HG02885 (cell line): ENCODE data around the gene SETD2.
"Not testable (repeated sequence)": the region's sequence is repeated elsewhere in the genome, so short reads cannot be mapped to it uniquely, and the experiment has no call there.

Experiments
- ATAC-seq: cut with Tn5 transposase; IDR thresholded peaks from one replicate; pipeline ENCODE4 v1.9.1; 2021; ENCODE audit warnings: mild to moderate bottlenecking; ENCODE audit not compliant: unreplicated experiment, poor library complexity

Gene SETD2

GRCh38 chr3:47108546-47108945, 55.4 kb downstream of the SETD2 start:
- ATAC-seq: no peak

GRCh38 chr3:47104259-47104658, 59.7 kb downstream of the SETD2 start:
- no peak for ATAC-seq

GRCh38 chr3:47103619-47104018, 60.3 kb downstream of the SETD2 start:
- no peak for ATAC-seq

- no peak for ATAC-seq
Measured at GRCh38 chr3:47102081-47102600, 61.8 kb downstream of the SETD2 start.

DNA sequence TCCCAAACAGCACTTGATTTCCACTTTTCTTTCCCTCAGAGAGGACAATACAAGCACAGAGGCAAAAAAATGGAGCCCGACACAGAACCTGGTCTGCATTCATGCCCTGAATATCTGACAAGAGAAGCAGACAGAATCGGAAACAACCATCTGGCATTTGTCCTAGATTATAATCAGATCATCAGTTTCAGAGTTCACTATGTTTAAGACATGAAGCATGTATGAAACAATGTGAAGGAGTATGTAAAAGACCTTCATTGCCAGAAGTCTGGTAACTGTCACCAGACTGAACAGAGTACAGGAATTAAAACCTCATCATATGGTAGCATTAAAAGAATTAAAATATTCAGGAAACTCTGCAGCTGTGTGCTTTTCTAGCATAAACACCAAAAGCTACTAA, 65.0 kb downstream of the SETD2 start:
- no peak for ATAC-seq

DNA sequence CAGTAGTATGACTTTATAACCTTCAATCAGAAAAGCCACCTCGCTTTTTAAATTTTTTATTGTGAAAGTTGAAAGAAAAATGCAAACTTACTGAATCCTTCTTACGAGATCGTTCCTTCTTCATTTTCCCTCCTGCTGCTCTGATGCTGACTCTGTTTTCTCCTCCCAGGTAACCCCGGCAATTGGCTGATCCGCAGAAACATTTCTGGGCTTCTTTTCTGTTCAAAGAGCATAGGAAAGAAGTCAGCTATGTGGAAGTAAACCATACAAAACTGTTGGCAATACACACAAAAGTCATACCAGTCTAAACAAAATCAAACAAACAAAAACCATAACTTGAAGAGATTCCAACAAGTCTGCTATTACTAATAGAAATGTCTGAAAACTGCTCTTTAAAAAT, 66.0 kb downstream of the SETD2 start:
- no peak for ATAC-seq

GRCh38 chr3:47096959-47097358, 67.0 kb downstream of the SETD2 start:
- ATAC-seq: no peak

DNA sequence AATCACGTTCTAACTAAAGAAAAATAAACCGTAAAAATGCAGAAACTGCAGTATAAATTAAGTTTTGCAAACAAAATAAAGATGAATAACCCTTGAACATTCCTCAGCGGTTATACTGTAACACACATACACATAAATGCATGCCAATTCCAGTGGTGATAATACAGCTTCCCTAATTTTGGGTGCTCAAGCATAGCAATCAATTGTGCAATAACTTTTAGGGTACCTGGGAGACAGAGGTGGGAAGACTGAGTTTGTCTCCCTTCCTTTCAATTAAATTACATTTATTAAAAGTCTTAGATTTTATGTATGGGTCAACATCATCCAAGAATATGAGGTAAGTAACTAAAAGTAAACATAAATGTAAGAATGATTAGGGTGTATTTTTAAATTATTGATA, 71.8 kb downstream of the SETD2 start:
- ATAC-seq: no peak

DNA sequence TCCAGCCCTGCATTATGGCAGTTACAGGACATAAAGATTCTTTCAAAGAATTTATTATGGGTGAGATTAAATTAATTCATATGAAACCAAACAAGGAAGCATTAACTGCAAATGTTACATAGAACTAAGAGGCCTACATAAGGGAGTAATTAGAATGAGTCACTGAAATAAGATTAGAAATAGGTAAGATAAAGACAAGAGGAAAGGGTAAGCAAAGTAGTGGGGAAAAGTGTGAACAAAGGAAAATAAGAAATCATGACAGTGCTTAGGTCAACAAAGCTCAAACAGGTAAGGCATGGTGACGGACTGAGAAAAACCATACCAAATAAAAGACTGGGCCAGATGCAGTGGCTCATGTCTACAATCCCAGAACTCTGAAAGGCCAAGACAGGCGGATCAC, 74.3 kb downstream of the SETD2 start:
- ATAC-seq: no peak

DNA sequence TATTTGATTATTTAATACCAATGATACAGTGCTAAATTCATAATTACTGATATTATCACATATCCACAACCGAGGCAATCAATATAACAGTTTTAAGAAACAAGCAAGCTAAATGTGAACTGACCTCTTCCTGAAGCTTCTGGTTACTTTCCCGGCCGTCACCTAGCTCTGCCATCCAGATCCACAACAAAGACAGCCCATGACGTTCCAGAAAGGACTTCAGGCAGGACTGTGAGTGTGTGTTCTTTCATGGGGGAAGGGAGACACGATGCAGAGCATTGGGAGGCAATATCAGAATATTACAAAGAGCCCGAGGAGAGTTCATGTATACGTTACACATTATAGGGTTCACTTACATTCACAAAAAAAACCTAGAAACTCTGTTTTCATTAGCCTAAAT, 77.8 kb downstream of the SETD2 start:
- no peak for ATAC-seq

GRCh38 chr3:47083786-47084185, 80.1 kb downstream of the SETD2 start:
- ATAC-seq: peak; percentile 62

DNA sequence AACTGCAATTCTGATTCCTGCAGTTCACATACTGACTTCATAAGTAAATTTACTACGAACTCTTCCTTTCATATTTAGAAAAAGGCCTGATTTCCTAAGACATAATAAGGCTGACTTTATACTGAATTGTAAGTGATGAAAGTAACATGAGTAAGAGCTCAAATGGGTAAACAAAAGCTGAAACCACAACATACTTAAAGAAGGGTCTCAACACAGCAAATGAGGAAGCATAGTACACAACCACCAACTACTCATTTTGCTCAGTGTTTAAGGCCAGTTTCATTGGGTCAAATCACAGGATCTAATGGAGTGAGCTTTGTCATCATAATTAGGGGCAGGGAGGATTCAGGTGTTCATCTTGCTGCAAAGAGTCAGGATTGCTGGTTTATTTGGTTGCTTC, 81.4 kb downstream of the SETD2 start:
- no peak for ATAC-seq

GRCh38 chr3:47079432-47079831, 84.5 kb downstream of the SETD2 start:
- no peak for ATAC-seq

- ATAC-seq: no peak
Measured at GRCh38 chr3:47073685-47074084, 90.2 kb downstream of the SETD2 start.

DNA sequence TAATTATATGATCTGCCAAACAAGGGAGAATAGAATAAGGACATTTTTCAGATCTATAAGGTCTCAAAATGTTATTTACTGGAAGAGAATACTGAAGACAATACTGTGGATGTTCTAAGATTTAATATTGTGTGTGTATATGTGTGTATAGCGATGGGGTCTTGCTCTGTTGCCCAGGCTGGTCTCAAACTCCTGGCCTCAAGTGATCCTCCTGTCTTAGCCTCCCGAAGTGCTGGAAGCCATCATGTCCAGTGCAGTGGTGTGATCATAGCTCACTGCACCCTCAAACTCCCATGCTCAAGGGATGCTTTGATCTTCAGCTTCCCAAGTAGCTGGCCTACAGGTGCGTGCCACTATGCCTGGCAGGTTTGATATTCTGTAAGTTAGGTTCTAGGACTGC, 93.1 kb downstream of the SETD2 start:
- ATAC-seq: no peak

GRCh38 chr3:47066259-47066658, 97.7 kb downstream of the SETD2 start:
- not testable (repeated sequence) for ATAC-seq

GRCh38 chr3:47065681-47066080, 98.2 kb downstream of the SETD2 start:
- ATAC-seq: no peak

GRCh38 chr3:47065058-47065457, 98.9 kb downstream of the SETD2 start:
- ATAC-seq: no peak

GRCh38 chr3:47057212-47057671, 106.7 kb downstream of the SETD2 start:
- peak; percentile 42 for ATAC-seq

DNA sequence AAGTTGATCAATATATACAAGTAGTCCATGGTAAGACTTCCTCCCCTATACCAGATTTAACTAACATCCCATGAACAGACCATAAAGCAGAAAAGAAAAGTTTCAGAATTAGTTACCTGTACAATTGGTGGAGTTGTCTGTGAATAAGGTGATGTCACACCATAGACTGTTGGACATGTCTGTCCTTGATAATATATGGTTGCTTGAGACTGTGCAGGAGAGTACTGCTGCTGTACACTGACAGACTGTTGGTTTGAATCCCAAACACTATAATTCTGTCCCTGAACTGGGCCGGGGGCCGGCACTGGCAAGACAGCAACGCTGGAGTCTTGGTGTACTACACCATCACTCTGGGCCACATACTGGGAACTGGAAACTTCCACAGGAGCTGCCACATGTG, 107.2 kb downstream of the SETD2 start:
- ATAC-seq: no peak

DNA sequence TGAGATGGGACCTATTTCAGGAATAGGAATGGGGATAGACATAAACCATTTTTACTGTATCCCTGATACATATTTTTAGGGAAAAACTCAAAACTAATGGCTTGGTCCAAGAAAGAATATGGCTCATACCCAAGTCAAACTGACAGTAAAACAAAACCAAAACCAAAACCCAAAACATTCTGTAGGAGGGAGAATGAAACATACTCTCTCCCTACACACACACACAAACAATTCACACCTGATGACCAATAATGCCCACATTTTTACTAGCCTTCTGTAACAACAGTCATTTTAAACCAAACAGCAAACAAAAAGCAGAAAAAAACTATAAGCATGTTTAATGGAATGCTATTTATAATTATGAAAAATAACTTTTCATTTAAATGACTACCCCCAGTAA, 109.5 kb downstream of the SETD2 start:
- ATAC-seq: no peak

- no peak for ATAC-seq
Measured at GRCh38 chr3:47047673-47048072, 116.2 kb downstream of the SETD2 start.

- no peak for ATAC-seq
Measured at GRCh38 chr3:47047069-47047468, 116.8 kb downstream of the SETD2 start.
